GM23248 (cell line): Measurements from ENCODE around the gene TLE4. TPM values are rescaled to one million over a fixed set of nuclear protein-coding genes. Genes with fewer than 3 reads are reported as not detected.

ENCODE experiments used
- DNase-seq: peaks from one replicate; pipeline ENCODE4 v3.0.0-alpha.2; 2015
- H2AFZ ChIP-seq: fragments of 200-600 bp; sonication (generic); 2 replicates; pipeline ENCODE4 v1.6.1; 2016; ENCODE audit warnings: antibody characterized with exemption
- H3F3A ChIP-seq: fragments of 200-600 bp; sonication (generic); 2 replicates; pipeline ENCODE4 v1.6.1; 2016; ENCODE audit warnings: mild to moderate bottlenecking, antibody characterized with exemption, mixed run types; ENCODE audit not compliant: insufficient read depth
- H3K27ac ChIP-seq: fragments of 200-600 bp; sonication (generic); 2 replicates; pipeline ENCODE4 v1.5.1; 2016; ENCODE audit warnings: mild to moderate bottlenecking
- H3K27me3 ChIP-seq: fragments of 200-600 bp; sonication (generic); replicated peaks from 2 replicates; pipeline ENCODE4 v1.6.1; 2016; ENCODE audit warnings: mild to moderate bottlenecking; ENCODE audit not compliant: insufficient read depth
- H3K36me3 ChIP-seq: fragments of 200-600 bp; sonication (generic); 2 replicates; pipeline ENCODE4 v1.6.1; 2016; ENCODE audit warnings: low read depth, mild to moderate bottlenecking
- H3K4me1 ChIP-seq: fragments of 200-600 bp; sonication (generic); 2 replicates; pipeline ENCODE4 v1.6.1; 2016; ENCODE audit warnings: mild to moderate bottlenecking; ENCODE audit not compliant: insufficient read depth
- H3K4me2 ChIP-seq: fragments of 200-600 bp; sonication (generic); one replicate; pipeline ENCODE4 v1.6.1; 2016; ENCODE audit warnings: mild to moderate bottlenecking; ENCODE audit not compliant: unreplicated experiment
- H3K4me3 ChIP-seq: fragments of 200-600 bp; sonication (generic); 2 replicates; pipeline ENCODE4 v1.5.1; 2016; ENCODE audit warnings: mild to moderate bottlenecking
- H3K79me2 ChIP-seq: fragments of 200-600 bp; sonication (generic); 2 replicates; pipeline ENCODE4 v1.6.1; 2016; ENCODE audit warnings: mild to moderate bottlenecking; ENCODE audit not compliant: insufficient read depth
- H3K9ac ChIP-seq: fragments of 200-600 bp; sonication (generic); 2 replicates; pipeline ENCODE4 v1.6.1; 2016; ENCODE audit warnings: mild to moderate bottlenecking
- H3K9me2 ChIP-seq: fragments of 200-600 bp; sonication (generic); 2 replicates; pipeline ENCODE4 v1.6.1; 2016; ENCODE audit warnings: mixed run types, mild to moderate bottlenecking, moderate library complexity; ENCODE audit not compliant: insufficient read depth
- H3K9me3 ChIP-seq: fragments of 200-600 bp; sonication (generic); one replicate; pipeline ENCODE4 v1.6.1; 2017; ENCODE audit warnings: low read depth
- H4K20me1 ChIP-seq: fragments of 200-600 bp; sonication (generic); 2 replicates; pipeline ENCODE4 v1.6.0; 2016; ENCODE audit not compliant: insufficient read depth
- EZH2 ChIP-seq: fragments of 200-600 bp; sonication (generic); IDR thresholded peaks from 2 replicates; pipeline ENCODE4 v1.6.1; 2018; ENCODE audit warnings: antibody characterized with exemption, mild to moderate bottlenecking; ENCODE audit not compliant: insufficient read depth, poor library complexity, severe bottlenecking
- EZH2phosphoT487 ChIP-seq: fragments of 200-600 bp; sonication (generic); IDR thresholded peaks from 2 replicates; pipeline ENCODE4 v1.6.1; 2018; ENCODE audit warnings: antibody characterized with exemption, moderate library complexity, mild to moderate bottlenecking, low read depth; ENCODE audit not compliant: insufficient read depth
- WGBS, 2 experiments: methylation state at CpG; one replicate each; pipeline ENCODE4 v1.1.6; 2015 to 2017; ENCODE audit warnings: low lambda C conversion rate in 2 of 2, low coverage in 1 of 2; ENCODE audit errors: missing lambda C conversion rate in 2 of 2; 5-methylcytosine and 5-hydroxymethylcytosine counted together
- in situ Hi-C: fragments of 300-500 bp; cut with MboI; formaldehyde crosslinking; loops from 2 replicates; pipeline ENCODE4 v1.15.0; 2020
- polyA plus RNA-seq: library from polyadenylated mRNA; unstranded; fragments of >200 nt; fragmentation: Nextera tagmentation; extraction: Ambion mirVana; gene quantifications from 2 replicates; pipeline ENCODE4 v1.2.1, GENCODE V29; 2016
- total RNA-seq: library from RNA; depleted of rRNA; stranded (reverse); fragments of >200 nt; shearing (Covaris generic); gene quantifications from 2 replicates; pipeline ENCODE4 v1.2.3, GENCODE V29; 2014

The TLE4 gene
- total and polyA plus RNA-seq, 2 experiments from 2014 or later = 29.5 to 37.8 TPM

DNA sequence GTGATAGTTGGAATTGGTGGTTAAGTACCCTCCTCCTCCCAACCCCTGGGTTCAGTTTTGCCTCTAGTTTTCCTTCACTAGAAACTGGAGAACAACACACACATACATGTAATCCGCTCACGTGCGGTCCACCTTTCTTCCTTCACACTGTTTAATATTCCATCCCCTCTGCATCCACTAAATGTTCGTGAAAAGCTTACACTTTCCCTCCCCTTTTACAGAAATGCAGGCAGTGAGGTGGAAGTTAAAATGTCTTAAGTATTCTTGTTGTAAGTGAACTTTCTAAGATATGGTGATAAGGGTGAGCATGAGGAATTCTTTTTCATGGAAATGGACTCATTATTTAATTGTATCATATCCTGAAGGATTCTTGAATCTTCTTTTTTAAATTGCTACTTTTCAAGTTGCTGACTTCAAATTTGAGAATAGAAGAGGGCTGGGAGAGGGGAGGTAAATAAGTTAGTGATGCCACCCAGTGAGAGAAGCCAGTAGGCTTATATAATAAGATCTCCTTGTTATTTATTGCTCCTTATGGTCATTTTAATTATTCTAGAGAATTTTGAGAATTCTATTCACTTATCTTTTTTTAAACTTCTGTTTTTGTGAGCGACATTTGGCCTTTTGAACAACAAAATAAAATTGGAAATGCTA is 90.2 kb downstream of the TLE4 start:
- no peak for DNase-seq
- TF ChIP-seq EZH2phosphoT487 (no peak), EZH2 (no peak)
- no peaks in the 10 kb centered on the region for H3K36me3 ChIP-seq
- H3F3A ChIP-seq = peaks cover 33% of the 10 kb centered on the region
- H3K9me2 ChIP-seq = no peaks in the 10 kb centered on the region
- peaks cover 57% of the 10 kb centered on the region for H3K4me1 ChIP-seq
- H3K4me2 ChIP-seq = no peak overlapping the region
- no peaks in the 10 kb centered on the region for H3K9me3 ChIP-seq
- 71 to 80% methylated on average over 5 of the region's 5 CpGs for WGBS, 2 experiments
- H3K79me2 ChIP-seq = 0 out of 2 replicates have a peak, but pooled peaks cover 8% of the 10 kb centered on the region
- peak overlapping the region; percentile 22; the same call in 1 of the 2 replicates for H3K9ac ChIP-seq
- H3K27ac ChIP-seq = peak overlapping the region; percentile 25; the same call in 1 of the 2 replicates
- H2AFZ ChIP-seq = no peak overlapping the region
- H3K4me3 ChIP-seq = no peak overlapping the region
- no peaks in the 10 kb centered on the region for H4K20me1 ChIP-seq
- no peaks in the 10 kb centered on the region for H3K27me3 ChIP-seq
- in situ Hi-C loops = no loop called here

- H3K27ac ChIP-seq = peak overlapping the region; percentile 25
Observed at GRCh38 chr9:79662537-79662956, 90.8 kb downstream of the TLE4 start.

DNA sequence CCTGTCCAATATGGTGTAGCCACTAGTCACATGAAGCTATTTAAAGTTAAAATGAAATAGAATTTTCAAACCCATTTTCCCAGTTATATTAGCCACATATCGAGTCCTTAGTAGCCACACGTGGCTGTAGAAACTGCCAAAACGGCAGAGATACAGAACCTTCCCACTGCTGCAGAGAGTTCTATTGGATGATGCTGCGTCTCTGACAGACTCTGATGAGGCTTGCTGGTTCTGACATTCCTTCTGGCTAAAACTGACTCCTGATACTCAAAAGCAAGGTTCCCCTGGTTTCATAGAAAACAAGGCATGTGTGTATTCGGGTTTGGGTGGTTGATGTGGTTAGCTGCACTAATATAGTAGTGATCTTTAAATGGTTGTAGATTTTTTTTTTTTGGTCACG is 91.5 kb downstream of the TLE4 start:
- no peaks in the 10 kb centered on the region for H3K9me2 ChIP-seq
- no peaks in the 10 kb centered on the region for H3K27me3 ChIP-seq
- no peak for TF ChIP-seq EZH2phosphoT487
- no peak for TF ChIP-seq EZH2
- peak overlapping the region; percentile 48 for H3K4me2 ChIP-seq
- DNase-seq = peak; percentile 64
- in situ Hi-C loops = no loop called here
- peak overlapping the region; percentile 20; the same call in 1 of the 2 replicates for H3K4me3 ChIP-seq
- H2AFZ ChIP-seq = 0 out of 2 replicates have a peak overlapping the region, but pooled peaks have one; percentile 28
- no peaks in the 10 kb centered on the region for H3K36me3 ChIP-seq
- H3K4me1 ChIP-seq = peaks cover 45% of the 10 kb centered on the region
- H3K9me3 ChIP-seq = no peaks in the 10 kb centered on the region
- peaks cover 20% of the 10 kb centered on the region for H3F3A ChIP-seq
- 24 to 26% methylated on average over 6 of the region's 6 CpGs for WGBS, 2 experiments
- H4K20me1 ChIP-seq = no peaks in the 10 kb centered on the region
- peaks cover 9% of the 10 kb centered on the region; the same call in 1 of the 2 replicates for H3K79me2 ChIP-seq
- H3K27ac ChIP-seq = peak overlapping the region; percentile 28
- peak overlapping the region; percentile 44 for H3K9ac ChIP-seq

More at GRCh38 chr9:79662537-79662956, 90.8 kb downstream of the TLE4 start:
- Histone ChIP-seq H3K9ac (peak overlapping the region; percentile 22; the same call in 1 of the 2 replicates), H3K9me2 (no peaks in the 10 kb centered on the region), H3K4me2 (peak overlapping the region; percentile 48), H3K4me1 (peaks cover 53% of the 10 kb centered on the region), H3K9me3 (no peaks in the 10 kb centered on the region), H3K36me3 (no peaks in the 10 kb centered on the region), H2AFZ (no peak overlapping the region), H3K27me3 (no peaks in the 10 kb centered on the region), H3K4me3 (no peak overlapping the region), H3K79me2 (0 out of 2 replicates have a peak, but pooled peaks cover 9% of the 10 kb centered on the region), H3F3A (peaks cover 27% of the 10 kb centered on the region), H4K20me1 (no peaks in the 10 kb centered on the region)
- peak; percentile 68 for DNase-seq
- no peak for TF ChIP-seq EZH2
- WGBS, 2 experiments = 16 to 18% methylated on average over 5 to 6 of the region's 6 CpGs
- in situ Hi-C loops = no loop called here

DNA sequence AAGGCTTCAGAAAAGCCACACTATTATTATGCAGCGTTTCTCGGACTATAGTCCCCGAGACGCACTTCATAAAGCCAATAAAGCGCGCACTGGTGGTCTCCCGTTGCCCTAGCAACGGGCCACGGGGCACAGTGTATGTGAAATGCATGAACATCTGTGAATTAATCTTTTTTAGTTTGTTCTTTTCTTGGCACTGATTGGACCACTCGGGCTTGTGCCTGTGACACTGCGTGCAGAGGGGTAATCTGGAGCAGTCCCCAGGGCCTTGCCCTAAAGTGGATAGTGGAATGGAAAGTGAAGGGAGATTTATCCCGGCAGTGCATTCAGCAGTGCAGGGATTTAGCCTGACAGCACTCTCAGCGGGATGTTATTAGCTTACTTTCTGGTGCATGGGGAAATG is 92.1 kb downstream of the TLE4 start:
- Histone ChIP-seq H3K27ac (peak overlapping the region; percentile 28), H3K36me3 (no peaks in the 10 kb centered on the region), H3K4me3 (peak overlapping the region; percentile 20), H3K9ac (peak overlapping the region; percentile 44; the same call in 1 of the 2 replicates), H4K20me1 (no peaks in the 10 kb centered on the region), H3K9me3 (no peaks in the 10 kb centered on the region), H3K9me2 (no peaks in the 10 kb centered on the region), H3K4me1 (peaks cover 41% of the 10 kb centered on the region), H3F3A (peaks cover 16% of the 10 kb centered on the region; the same call in 1 of the 2 replicates), H2AFZ (no peak overlapping the region), H3K27me3 (no peaks in the 10 kb centered on the region), H3K4me2 (peak overlapping the region; percentile 45), H3K79me2 (peaks cover 9% of the 10 kb centered on the region; the same call in 1 of the 2 replicates)
- WGBS, 2 experiments = 15 to 17% methylated on average over 13 of the region's 13 CpGs
- TF ChIP-seq EZH2 = no peak
- no peak for TF ChIP-seq EZH2phosphoT487
- in situ Hi-C loops = no loop called here
- peak; percentile 52 for DNase-seq
